Neural cell (in vitro differentiated cells): ENCODE measurements around the gene MROH2A.

Source experiments
- CTCF ChIP-seq: fragments of 450-650 bp; IDR thresholded peaks from 2 replicates; pipeline ENCODE4 v1.5.1; 2014; ENCODE audit warnings: antibody characterized with exemption, mild to moderate bottlenecking, moderate library complexity; ENCODE audit not compliant: poor library complexity, severe bottlenecking
- EZH2 ChIP-seq: fragments of 200-600, 300-800 bp; shearing (Covaris generic), sonication (generic); IDR thresholded peaks from 2 replicates; pipeline ENCODE4 v1.6.1; 2014; ENCODE audit warnings: antibody characterized with exemption, low read length, borderline replicate concordance, mild to moderate bottlenecking; ENCODE audit not compliant: insufficient read depth, poor library complexity, severe bottlenecking
- POLR2AphosphoS5 ChIP-seq: IDR thresholded peaks from 2 replicates; pipeline ENCODE4 v1.6.1; 2012
- REST ChIP-seq: IDR thresholded peaks from 2 replicates; pipeline ENCODE4 v1.6.1; 2012; ENCODE audit warnings: borderline replicate concordance
- TAF1 ChIP-seq: IDR thresholded peaks from 2 replicates; pipeline ENCODE4 v1.6.1; 2012; ENCODE audit warnings: low read depth

DNA sequence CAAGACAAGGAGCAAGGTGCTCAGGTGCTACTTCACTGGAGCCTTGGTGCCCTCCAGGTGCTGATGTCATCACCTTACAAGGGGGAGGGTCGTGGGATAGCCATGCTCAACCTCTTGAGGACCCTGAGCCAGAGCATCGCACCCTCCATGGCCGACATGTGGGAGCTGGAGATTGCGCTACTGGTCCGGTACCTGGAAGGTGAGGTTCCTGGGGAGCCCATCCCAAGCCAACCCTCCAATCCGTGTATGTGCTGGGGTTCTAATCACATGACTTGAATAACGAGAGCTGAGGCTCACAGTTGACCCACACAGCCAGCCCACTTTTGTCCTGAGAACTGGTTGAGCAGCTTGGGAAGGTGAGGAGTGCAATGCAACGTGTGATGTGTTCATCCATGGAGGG, 25.9 kb downstream of the MROH2A start:
- no peak for TF ChIP-seq CTCF
- TF ChIP-seq POLR2AphosphoS5, result no peak
- no peak for TF ChIP-seq REST
- TF ChIP-seq TAF1, result no peak
- TF ChIP-seq EZH2, result no peak
